Kidney tubule cell (primary cell): ENCODE measurements around the gene GALK2.
A peak's percentile ranks its signal among the peaks of the same experiment; 100 is the strongest.
"Not testable (repeated sequence)": the region's sequence is repeated elsewhere in the genome, so short reads cannot be mapped to it uniquely, and the experiment has no call there.

ENCODE experiments used
- DNase-seq: peaks from one replicate; pipeline ENCODE4 v3.0.0-alpha.2; 2018; ENCODE audit warnings: low spot score

GALK2 gene

DNA sequence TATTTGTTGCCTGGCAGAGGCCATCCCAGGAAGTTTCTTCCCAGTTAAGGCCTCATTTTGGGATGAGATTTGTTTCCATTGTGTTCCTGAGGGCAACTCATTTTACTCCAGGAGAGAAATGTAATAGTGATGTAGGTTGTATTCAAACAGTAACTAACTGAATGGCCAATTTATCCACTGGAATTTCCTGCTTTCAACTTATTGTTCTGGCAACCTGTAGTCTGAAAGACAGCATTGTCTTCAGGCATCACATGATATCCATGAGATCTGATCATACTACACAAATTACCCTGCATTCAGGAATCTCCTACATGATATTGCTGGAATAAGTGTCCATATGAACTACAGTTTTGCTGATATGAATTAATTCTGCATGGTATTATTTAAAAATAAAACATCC, 173.5 kb downstream of the GALK2 start:
- peak; percentile 5 for DNase-seq

DNA sequence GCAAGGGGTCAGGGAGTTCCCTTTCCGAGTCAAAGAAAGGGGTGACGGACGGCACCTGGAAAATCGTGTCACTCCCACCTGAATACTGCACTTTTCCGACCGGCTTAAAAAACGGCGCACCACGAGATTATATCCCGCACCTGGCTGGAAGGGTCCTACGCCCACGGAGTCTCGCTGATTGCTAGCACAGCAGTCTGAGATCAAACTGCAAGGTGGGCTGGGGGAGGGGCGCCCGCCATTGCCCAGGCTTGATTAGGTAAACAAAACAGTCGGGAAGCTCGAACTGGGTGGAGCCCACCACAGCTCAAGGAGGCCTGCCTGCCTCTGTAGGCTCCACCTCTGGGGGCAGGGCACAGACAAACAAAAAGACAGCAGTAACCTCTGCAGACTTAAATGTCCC, 184.4 kb downstream of the GALK2 start:
- not testable (repeated sequence) for DNase-seq

DNA sequence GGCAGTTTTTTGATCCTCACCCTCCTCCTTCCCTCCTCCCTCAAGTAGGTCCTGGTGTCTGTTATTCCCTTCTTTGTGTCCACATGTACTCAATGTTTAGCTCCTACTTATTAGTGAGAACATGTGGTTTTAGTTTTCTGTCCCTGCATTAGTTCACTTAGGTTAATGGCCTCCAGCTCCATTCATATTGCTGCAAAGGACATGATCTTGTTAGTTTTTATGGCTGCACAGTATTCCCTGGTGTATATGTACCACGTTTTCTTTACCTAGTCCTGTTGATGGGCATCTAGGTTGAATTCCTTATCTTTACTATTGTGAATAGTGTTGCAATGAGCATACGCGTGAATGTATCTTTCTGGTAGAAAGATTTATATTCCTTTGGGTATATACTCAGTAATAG, 191.3 kb downstream of the GALK2 start:
- DNase-seq: no peak

DNA sequence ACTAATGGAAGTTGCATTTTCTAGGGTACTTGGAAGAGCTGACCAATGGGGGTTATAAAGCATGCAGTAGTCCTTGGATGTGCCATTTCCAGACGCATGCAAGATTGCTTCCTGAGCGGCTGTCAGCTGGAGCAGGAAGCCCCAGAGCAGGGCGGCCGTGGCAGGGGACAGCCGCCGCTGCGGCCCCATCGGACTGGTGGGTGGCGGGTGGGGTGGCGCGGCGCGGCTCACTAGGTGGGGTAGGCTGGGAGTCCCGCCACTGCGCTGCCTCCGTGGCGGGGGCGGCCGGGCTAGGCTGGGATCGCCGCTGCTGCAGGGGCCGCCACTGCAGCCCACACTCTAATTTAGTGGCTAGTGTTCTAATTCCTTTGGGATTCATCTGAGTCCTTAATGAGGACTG, 196.4 kb downstream of the GALK2 start:
- no peak for DNase-seq

DNA sequence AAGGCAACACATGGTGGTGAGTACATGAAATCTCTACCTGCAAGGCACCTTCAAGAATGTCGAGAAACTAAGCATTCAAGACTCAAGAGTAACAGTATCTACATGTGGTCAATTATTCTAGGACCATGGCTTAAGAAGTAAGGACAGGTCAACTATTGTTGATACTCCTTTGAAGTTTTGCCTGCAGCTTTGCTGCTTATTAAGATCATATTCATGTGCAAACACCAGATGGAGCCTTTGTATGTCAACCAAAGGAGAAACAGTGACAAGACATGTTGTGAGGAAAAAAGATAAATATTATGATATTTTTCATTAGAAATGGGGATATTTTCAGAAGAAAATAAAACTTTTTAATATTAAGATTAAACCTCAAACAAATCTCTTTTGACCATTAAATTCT, 200.7 kb downstream of the GALK2 start:
- DNase-seq: peak; percentile 9

DNA sequence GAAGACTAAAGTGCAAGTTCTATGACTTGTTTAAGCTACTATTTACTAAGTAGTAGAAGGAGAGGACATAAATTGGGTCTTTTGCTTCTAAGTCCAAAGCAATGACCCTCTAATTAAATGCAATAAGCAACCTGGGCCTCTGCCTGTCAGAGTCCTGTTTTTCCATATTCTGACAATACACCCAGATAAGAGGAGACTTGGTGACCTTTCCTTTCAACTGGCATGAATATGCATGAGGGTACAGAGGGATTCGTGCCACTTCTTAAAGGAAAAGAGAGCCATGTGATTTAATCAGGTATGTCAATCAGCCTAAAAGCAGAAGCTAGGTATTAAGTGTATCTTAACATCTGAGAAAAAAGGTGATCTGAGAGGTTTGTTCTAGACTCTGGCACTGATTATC, 202.3 kb downstream of the GALK2 start:
- DNase-seq: no peak

DNA sequence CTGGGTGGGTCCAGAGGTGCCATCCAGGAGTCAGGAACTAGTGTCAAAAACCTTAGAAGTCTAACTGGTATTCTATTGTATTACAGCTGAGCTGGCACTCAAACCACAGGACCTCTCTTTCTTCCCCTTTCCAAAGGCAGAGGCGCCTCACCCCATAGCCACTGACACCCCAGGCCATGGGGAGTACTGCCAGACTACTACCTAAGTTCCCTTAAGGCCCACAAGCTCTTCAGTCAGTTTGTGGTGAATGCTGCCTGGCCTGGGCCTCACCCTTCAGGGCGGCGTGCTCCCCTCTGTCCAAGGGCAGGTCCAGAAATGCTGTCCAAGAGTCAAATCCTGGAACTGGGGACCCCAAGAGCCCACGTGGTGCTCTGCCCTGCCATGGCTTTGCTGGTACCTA, 209.9 kb downstream of the GALK2 start:
- no peak for DNase-seq

DNA sequence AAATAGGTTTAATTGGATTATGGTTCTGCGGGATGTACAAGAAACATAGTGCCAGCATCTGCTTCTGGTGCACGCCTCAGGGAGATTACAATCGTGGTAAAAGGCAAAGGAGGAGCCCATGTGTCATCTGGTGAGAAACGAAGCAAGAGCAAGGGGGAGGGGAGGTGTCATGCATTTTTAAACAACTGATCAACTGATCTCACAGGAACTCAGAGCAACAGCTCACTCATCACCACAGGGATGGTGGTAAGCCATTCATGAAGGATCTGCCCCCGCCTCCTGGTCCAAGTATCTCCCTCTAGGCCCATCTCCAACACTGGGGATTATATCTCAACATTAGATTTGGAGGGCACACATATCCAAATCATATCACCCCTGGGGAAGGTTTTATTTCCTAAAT, 210.9 kb downstream of the GALK2 start:
- no peak for DNase-seq
